Choroid plexus epithelial cell (primary cell): Measurements from ENCODE around the gene ZBTB42.
"Not testable (repeated sequence)": the region's sequence is repeated elsewhere in the genome, so short reads cannot be mapped to it uniquely, and the experiment has no call there.

ENCODE experiments used
- DNase-seq: peaks from one replicate; pipeline ENCODE4 v3.0.0-alpha.2; 2010; ENCODE audit warnings: low read depth
- H3K4me3 ChIP-seq: 2 replicates; pipeline ENCODE4 v1.5.1; 2011; ENCODE audit warnings: low read depth, mild to moderate bottlenecking, control low read depth, low read length, moderate library complexity
- CTCF ChIP-seq: conservative IDR thresholded peaks from 2 replicates; pipeline ENCODE4 v1.5.1; 2011; ENCODE audit warnings: low read depth, mild to moderate bottlenecking, control low read depth, inconsistent platforms, low read length, moderate library complexity

Gene ZBTB42

GRCh38 chr14:104822821-104823615 is 22.1 kb downstream of the ZBTB42 start:
- no peak for DNase-seq
- H3K4me3 ChIP-seq, result no peak overlapping the region
- TF ChIP-seq CTCF, result no peak

- no peak for TF ChIP-seq CTCF
- DNase-seq, result no peak
- no peak overlapping the region for H3K4me3 ChIP-seq
Observed at GRCh38 chr14:104824353-104824997, 23.6 kb downstream of the ZBTB42 start.

- H3K4me3 ChIP-seq, result peak overlapping the region; percentile 60
- TF ChIP-seq CTCF, result peak; percentile 58
- DNase-seq, result peak; percentile 77
Observed at GRCh38 chr14:104826189-104826860, 25.4 kb downstream of the ZBTB42 start.

GRCh38 chr14:104826861-104827176 is 25.9 kb downstream of the ZBTB42 start:
- H3K4me3 ChIP-seq, result peak overlapping the region; percentile 49
- no peak for TF ChIP-seq CTCF
- DNase-seq, result no peak

- H3K4me3 ChIP-seq, result peak overlapping the region; percentile 49
- peak; percentile 71 for TF ChIP-seq CTCF
- peak; percentile 50 for DNase-seq
Observed at GRCh38 chr14:104827177-104828055, 26.5 kb downstream of the ZBTB42 start.

- H3K4me3 ChIP-seq, result no peak overlapping the region
- no peak for TF ChIP-seq CTCF
- DNase-seq, result no peak
Observed at GRCh38 chr14:104830781-104831180, 29.9 kb downstream of the ZBTB42 start.

- DNase-seq, H3K4me3 ChIP-seq: not testable (repeated sequence)
Observed at GRCh38 chr14:104836171-104836935, 35.5 kb downstream of the ZBTB42 start.
